Measurements from ENCODE around the gene MARK2.

DNA sequence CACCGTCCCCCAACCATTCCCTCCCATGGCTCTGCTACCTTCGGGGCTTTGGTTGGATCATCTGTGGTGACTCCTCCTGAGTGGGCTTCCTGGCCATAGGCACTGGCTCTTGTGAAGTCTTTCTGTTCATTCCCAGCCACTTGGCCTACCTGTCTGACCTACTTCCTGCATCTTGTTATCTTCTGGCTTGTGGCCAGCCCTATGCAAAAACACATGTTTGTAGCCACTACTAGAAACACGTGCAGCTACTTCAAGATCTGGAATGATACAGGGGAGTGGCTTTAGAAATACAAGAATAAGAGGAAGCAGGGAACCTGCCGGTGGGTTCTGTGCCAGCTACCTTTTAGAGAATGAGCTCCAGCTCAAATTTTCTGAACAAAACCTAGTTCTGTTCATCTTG, 57.2 kb downstream of the MARK2 start:
- no peak for TF ChIP-seq ZNF274 (IDR thresholded peaks at IDR 0.05; ENCODE audit: low read depth, low read length)
- TF ChIP-seq YY1 (IDR thresholded peaks at IDR 0.05; ENCODE audit: insufficient read depth, insufficient read length): no peak
- no peak for TF ChIP-seq SUZ12 (IDR thresholded peaks at IDR 0.05; ENCODE audit: extremely low read depth, insufficient read depth, insufficient read length)

Measured in NT2/D1 (cell line).